Heart left ventricle (tissue), 13 donors: Measurements from ENCODE around the gene KDSR.

ENCODE experiments used
- POLR2A ChIP-seq, 2 donors: fragments of 450-650 bp; IDR thresholded peaks; one replicate each; pipeline ENCODE4 v1.6.1; 2017; ENCODE audit warnings: antibody characterized with exemption in 2 of 2, mild to moderate bottlenecking in 2 of 2, moderate library complexity in 2 of 2
- TF ChIP-seq, protein P1 (sequence below), 12 donors: fragments of 200-600 bp; sonication (generic) in 4 of 12; IDR thresholded peaks; one replicate each; pipeline versions ENCODE4 v1.5.0 to v1.8.0; 2018 to 2022; ENCODE audit warnings: antibody characterized with exemption in 12 of 12, mild to moderate bottlenecking in 5 of 12
- donor health status: ischemic (EF 13 %, LVEDD 7.1; RV severe dilation, severe dysfunction).
- donor health status: DM: no; HTN: yes; CAD: no.
- donor health status: DM: no; HTN: no; CAD: no.
- donor health status: ischemic (EF 25% LVEDD 6.9; RV normal size, moderate dysfunction).
- donor health status: ischemic (EF 25% LVEDD 5.7; RV mildly dilated, moderate dysfunction).
- donor health status: ischemic (EF 35%, LVEDD 5.7; RV mildly dilated, moderate dysfunction).
- donor health status: nonischemic (EF 11% LVEDD 7.7; RV severe dilation, severe dysfunction).
- donor health status: DM: yes; HTN: yes; CAD: no.
- donor health status: PGD.
- donor health status: ischemic (EF 29% LVEDD 5.4; RV normal size, mild dysfunction).
- donor health status: nonischemic (EF 23%, LVEDD 6.1; RV moderate dilation, normal function).

DNA sequence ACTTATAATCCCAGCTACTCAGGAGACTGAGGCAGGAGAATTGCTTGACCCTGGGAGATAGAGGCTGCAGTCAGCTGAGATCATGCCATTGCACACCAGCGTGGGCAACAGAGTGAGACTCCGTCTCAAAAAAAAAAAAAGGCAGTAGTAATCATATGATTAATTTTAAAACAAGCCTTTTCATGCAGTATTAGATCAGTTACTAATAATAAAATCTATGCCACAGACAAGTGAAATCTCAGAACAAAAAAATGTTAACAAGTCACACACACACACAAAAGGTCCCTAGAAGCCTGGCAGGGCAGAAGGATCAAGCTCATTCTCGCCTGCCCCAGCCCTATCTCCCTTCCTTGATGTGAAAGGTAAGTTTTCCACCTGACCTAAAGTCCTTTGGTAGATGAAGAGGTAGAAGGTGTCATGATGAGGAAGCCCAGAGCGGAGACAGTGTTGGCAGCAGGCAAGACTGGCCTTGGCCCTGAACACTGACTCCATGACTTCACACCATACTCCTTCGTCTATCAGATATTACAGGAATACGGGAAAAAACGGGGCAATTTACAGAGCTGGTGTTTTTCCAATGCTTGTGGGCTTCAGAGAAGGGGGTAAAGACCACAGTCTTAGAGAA is 10.6 kb downstream of the KDSR start:
- TF ChIP-seq, protein P1, sequence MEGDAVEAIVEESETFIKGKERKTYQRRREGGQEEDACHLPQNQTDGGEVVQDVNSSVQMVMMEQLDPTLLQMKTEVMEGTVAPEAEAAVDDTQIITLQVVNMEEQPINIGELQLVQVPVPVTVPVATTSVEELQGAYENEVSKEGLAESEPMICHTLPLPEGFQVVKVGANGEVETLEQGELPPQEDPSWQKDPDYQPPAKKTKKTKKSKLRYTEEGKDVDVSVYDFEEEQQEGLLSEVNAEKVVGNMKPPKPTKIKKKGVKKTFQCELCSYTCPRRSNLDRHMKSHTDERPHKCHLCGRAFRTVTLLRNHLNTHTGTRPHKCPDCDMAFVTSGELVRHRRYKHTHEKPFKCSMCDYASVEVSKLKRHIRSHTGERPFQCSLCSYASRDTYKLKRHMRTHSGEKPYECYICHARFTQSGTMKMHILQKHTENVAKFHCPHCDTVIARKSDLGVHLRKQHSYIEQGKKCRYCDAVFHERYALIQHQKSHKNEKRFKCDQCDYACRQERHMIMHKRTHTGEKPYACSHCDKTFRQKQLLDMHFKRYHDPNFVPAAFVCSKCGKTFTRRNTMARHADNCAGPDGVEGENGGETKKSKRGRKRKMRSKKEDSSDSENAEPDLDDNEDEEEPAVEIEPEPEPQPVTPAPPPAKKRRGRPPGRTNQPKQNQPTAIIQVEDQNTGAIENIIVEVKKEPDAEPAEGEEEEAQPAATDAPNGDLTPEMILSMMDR (IDR thresholded peaks at IDR 0.05): no peak
- TF ChIP-seq POLR2A (IDR thresholded peaks at IDR 0.05): no peak
